H4 (cell line): ENCODE results near the gene FRG1. TPM values are rescaled to one million over a fixed set of nuclear protein-coding genes. Genes with fewer than 3 reads are reported as not detected.
"Not testable (repeated sequence)": the region's sequence is repeated elsewhere in the genome, so short reads cannot be mapped to it uniquely, and the experiment has no call there.

ENCODE experiments used
- DNase-seq: peaks from one replicate; pipeline ENCODE4 v3.0.0-alpha.2; 2015; ENCODE audit warnings: low spot score
- total RNA-seq: library from RNA; depleted of rRNA; stranded (reverse); fragments of >200 nt; shearing (Covaris generic); gene quantifications from 2 replicates; pipeline ENCODE4 v1.2.3, GENCODE V29; 2014; rRNA removed

Gene FRG1
- total RNA-seq, 1 experiment from 2014 or later, result 48.3 TPM

DNA sequence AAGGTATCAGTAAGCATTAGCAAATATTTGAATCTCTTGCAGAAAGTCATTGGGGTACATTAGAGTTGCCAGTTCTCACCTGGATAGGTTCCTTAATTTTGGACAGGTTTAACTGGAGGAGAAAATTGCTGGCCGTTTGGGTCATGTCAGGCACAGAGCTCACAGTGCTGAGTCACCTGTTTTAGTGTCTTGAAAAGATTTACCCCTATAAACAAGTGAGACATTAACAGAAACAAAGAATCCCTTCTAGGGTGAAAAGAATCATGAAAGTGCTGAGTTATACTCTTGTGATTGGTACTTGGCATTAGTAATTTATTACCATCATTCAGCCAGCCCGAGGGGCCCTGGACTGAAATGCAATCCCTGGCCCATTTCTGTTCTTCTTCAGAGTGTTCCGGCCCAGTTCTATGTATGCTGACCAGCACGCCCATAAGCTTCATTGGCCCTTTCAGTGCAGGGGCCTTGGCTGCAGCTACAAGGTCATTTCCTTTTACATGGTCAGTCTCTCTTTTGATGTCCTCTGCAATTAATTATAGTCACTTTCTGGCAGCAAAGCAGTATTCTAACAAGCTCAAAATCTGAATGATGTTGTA lies 45.1 kb downstream of the FRG1 start:
- not testable (repeated sequence) for DNase-seq

GRCh38 chr4:189988877-189989431 lies 48.3 kb downstream of the FRG1 start:
- no peak for DNase-seq

GRCh38 chr4:189989941-189990340 lies 49.3 kb downstream of the FRG1 start:
- DNase-seq, result not testable (repeated sequence)

Other genes starting within 250 kb of the FRG1 start
- 0.66 and 1.0 TPM in 2 replicates for gene FRG2, start 86.4 kb downstream of the FRG1 start, total RNA-seq
- gene DBET, start 123.6 kb downstream of the FRG1 start, total RNA-seq, result not detected in 2 replicates
- gene DUX4, start 232.9 kb downstream of the FRG1 start, total RNA-seq, result not detected in 2 replicates